ENCODE results near the gene RYR2. TPM values are rescaled to one million over a fixed set of nuclear protein-coding genes. Genes with fewer than 3 reads are reported as not detected.

Gene RYR2
- total and polyA plus RNA-seq, 9 of the 15 experiments (the other 6 are each of a cell fraction or from before 2014, with no cell fraction given), result 0.03 to 0.42 (median 0.14) TPM

GRCh38 chr1:237171454-237172117 is 129.6 kb downstream of the RYR2 start (continued):
- TF ChIP-seq CHD7 (IDR thresholded peaks at IDR 0.05; ENCODE audit: low read depth, low read length) (no peak), CTBP1 (IDR thresholded peaks at IDR 0.05; ENCODE audit: borderline replicate concordance) (no peak), MAZ (CRISPR knock-in tag; conservative IDR thresholded peaks at IDR 0.05 in 1 of 2, IDR thresholded peaks at IDR 0.05 in 1 of 2) (no peak), DIDO1 (tag; IDR thresholded peaks at IDR 0.05; ENCODE audit: low read depth) (no peak), NR2C1 (IDR thresholded peaks at IDR 0.05) (no peak), NR2C1 (tag; IDR thresholded peaks at IDR 0.05) (no peak), THRA (IDR thresholded peaks at IDR 0.05) (no peak), HNRNPK (IDR thresholded peaks at IDR 0.05; ENCODE audit: low read depth, low read length, poor library complexity, severe bottlenecking) (no peak), RBM34 (IDR thresholded peaks at IDR 0.05; ENCODE audit: borderline replicate concordance, insufficient read depth, low read length) (no peak), GMEB1 (CRISPR knock-in tag; IDR thresholded peaks at IDR 0.05) (no peak)
